IPS-20b (cell line): ENCODE results near the gene ZNF740.

Experiments
- H3K27ac ChIP-seq: one replicate; pipeline ENCODE4 v1.5.1; 2013; ENCODE audit warnings: low read length
- H3K27me3 ChIP-seq: 2 replicates; pipeline ENCODE4 v1.6.1; 2013; ENCODE audit warnings: mild to moderate bottlenecking, low read length, inconsistent platforms; ENCODE audit not compliant: insufficient read depth
- H3K36me3 ChIP-seq: 2 replicates; pipeline ENCODE4 v1.6.1; 2013; ENCODE audit warnings: low read depth, mild to moderate bottlenecking, inconsistent platforms, low read length, moderate library complexity; ENCODE audit not compliant: insufficient read depth
- H3K4me1 ChIP-seq: 2 replicates; pipeline ENCODE4 v1.6.1; 2013; ENCODE audit warnings: mild to moderate bottlenecking, control low read depth, inconsistent platforms, low read length, moderate library complexity; ENCODE audit not compliant: insufficient read depth
- H3K4me3 ChIP-seq: 2 replicates; pipeline ENCODE4 v1.5.1; 2013; ENCODE audit warnings: mild to moderate bottlenecking, low read length, inconsistent platforms
- H3K9ac ChIP-seq: 2 replicates; pipeline ENCODE4 v1.6.1; 2013; ENCODE audit warnings: low read depth, mild to moderate bottlenecking, inconsistent platforms, low read length, moderate library complexity
- H3K9me3 ChIP-seq: 2 replicates; pipeline ENCODE4 v1.6.1; 2013; ENCODE audit warnings: mild to moderate bottlenecking, low read depth, low read length, inconsistent platforms; ENCODE audit not compliant: insufficient read depth

ZNF740 gene

DNA sequence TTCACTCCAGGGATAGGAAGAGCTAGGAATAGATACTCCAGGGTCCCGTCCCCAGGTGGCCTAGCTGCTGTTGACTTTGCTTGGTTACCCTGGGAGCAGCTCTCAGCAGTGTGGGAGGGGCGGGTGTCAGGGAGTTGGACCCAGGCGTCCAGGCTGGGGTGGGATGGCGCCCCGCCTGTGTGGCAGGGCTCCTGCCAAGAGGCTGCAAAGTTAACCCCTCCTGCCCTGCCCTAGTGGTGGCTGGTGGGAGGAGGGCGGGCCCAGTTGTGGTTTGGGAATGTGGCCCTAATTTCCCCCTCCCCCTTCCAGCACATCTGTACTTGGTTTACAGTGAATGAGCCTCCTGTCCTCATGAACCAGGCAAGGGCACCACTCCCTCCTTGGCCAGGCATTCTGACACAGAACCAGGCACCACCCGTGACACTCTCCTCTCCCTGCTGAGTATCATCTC, 53.2 kb downstream of the ZNF740 start:
- H3K9me3 ChIP-seq = no peaks in the 10 kb centered on the region
- no peaks in the 10 kb centered on the region for H3K36me3 ChIP-seq
- peak overlapping the region; percentile 21 for H3K27ac ChIP-seq
- H3K4me1 ChIP-seq = peaks cover 56% of the 10 kb centered on the region
- peak overlapping the region; percentile 61; the same call in 1 of the 2 replicates for H3K9ac ChIP-seq
- H3K4me3 ChIP-seq = peak overlapping the region; percentile 68
- peaks cover 16% of the 10 kb centered on the region for H3K27me3 ChIP-seq

DNA sequence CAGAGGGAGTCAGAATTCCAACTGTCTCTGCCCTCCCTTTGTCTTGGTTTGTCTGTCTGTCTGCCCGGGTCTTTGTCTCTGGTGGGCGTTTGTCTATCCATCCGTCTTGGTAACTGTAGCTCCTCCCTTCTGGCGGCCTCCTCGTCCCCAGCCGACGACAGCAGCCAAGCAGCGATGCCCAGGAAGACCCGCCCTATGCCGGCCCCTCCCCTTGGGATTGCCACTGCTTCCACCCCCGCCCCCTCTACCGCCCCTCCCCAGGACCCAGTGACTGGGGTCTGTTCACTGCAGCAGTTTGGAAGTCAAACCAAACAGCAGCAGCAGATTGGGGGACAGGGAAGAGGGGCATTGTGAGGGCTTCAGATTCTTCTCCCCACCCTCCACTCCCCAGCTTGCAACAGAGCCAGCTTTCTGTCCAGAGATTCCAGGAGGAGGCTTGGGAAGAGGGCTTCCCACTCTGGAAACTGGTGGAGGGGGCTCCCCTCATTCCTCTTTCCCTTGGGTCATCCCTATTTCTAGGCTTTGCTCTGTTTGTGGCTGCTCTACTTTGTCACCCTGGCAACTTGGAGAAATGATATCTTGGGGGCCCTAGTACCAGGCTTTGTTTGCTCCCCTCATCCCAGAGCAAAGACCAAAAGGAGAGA, 53.9 kb downstream of the ZNF740 start:
- Histone ChIP-seq H3K27me3 (peaks cover 16% of the 10 kb centered on the region), H3K27ac (peak overlapping the region; percentile 21), H3K4me3 (peak overlapping the region; percentile 48; the same call in 1 of the 2 replicates), H3K36me3 (no peaks in the 10 kb centered on the region), H3K9ac (peak overlapping the region; percentile 61; the same call in 1 of the 2 replicates), H3K4me1 (peaks cover 51% of the 10 kb centered on the region), H3K9me3 (no peaks in the 10 kb centered on the region)

DNA sequence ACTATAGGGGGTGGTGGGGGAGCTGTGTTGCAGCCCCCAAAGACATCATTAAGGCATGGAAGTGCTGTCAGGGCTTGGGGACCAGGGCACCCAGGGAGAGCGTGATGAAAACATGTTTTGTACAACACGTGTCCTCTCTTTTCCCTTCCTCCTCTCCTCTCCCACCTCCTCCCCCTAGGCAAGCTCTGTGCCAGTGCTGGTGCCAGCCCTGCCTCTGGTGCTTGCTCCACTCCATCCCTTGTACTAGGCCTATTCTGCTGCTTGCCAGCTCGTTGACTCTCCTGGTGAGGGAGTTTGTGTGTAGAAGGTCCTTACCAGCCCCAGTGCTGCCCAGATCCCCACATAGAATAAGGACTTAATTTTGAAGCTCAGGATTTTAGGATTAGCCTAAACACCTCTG, 54.6 kb downstream of the ZNF740 start:
- no peaks in the 10 kb centered on the region for H3K36me3 ChIP-seq
- H3K4me3 ChIP-seq = no peak overlapping the region
- peaks cover 16% of the 10 kb centered on the region for H3K27me3 ChIP-seq
- H3K4me1 ChIP-seq = peaks cover 44% of the 10 kb centered on the region
- H3K27ac ChIP-seq = peak overlapping the region; percentile 3
- H3K9me3 ChIP-seq = no peaks in the 10 kb centered on the region
- peak overlapping the region; percentile 12; the same call in 1 of the 2 replicates for H3K9ac ChIP-seq

DNA sequence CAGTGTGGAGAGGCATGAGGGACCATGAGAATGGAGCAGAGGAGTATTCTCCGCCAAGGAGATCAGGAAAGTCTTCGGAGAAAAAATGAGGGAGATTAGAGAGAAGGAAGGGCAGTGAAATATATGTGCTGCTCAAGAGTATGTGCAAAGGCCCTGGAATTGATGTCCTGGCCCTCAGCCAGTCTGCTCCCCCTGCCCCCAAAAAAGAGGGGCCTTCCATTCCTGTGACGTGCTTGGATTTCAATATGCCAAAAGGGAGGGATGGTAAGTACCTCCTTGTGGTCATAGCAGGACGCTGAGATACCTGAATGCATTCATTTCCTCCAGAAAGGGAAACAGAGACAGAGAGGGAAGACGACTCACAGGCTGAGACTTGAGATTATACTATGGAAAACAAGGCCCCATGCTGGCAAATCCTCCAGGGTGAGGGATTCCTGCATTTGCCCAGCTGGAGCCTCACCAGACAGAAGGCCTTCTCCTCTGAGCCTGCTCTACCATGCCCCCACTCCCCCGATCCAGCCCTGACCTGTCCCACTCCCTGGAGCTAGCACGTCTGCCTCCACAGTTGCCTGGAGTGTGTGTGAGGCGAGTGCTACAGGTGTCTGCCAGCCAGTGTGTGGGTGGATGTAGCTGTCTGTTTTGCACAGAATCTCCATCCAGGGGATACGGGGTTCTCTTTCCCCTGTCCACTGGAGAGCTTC, 55.4 kb downstream of the ZNF740 start:
- Histone ChIP-seq H3K27ac (peak overlapping the region; percentile 3), H3K9me3 (no peaks in the 10 kb centered on the region), H3K27me3 (peaks cover 15% of the 10 kb centered on the region), H3K9ac (no peak overlapping the region; the same call in 1 of the 2 replicates), H3K36me3 (no peaks in the 10 kb centered on the region), H3K4me1 (peaks cover 46% of the 10 kb centered on the region), H3K4me3 (0 out of 2 replicates have a peak overlapping the region, but pooled peaks have one; percentile 15)

DNA sequence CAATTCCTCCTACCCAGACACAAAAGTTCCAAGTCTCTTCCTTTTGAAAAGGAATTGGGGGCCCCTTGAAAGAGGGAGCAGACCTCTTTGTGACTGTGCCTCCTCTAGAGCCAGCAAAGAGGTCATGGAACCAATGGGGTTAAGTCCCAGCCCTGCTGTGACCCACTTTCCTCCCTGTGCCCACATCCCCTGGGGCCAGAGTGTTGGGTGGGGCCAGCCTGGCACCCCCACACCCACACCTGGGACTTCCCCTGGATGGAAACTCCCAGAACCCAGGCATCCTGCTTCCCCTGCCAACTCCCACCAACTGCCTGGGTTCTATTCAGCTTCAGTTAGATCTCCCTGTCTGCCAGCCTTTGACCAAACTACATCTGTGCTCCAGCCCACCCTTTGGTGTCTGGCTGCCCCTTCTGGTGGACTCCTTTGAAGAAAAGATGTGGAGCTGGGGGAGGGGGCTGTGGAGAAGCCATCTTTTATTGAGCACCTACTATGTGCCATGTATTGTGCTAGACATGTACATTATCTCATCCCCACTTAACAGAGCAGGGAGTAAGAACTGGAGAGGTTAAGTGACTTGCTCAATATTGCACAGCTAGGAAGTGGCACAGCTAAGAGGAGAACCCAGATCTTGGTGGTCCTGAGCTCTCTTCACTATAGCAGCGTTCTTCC, 56.1 kb downstream of the ZNF740 start:
- peak overlapping the region; percentile 3 for H3K27ac ChIP-seq
- H3K27me3 ChIP-seq = peaks cover 8% of the 10 kb centered on the region
- no peaks in the 10 kb centered on the region for H3K36me3 ChIP-seq
- no peaks in the 10 kb centered on the region for H3K9me3 ChIP-seq
- no peak overlapping the region; the same call in 1 of the 2 replicates for H3K9ac ChIP-seq
- 0 out of 2 replicates have a peak overlapping the region, but pooled peaks have one; percentile 15 for H3K4me3 ChIP-seq
- H3K4me1 ChIP-seq = peaks cover 50% of the 10 kb centered on the region

DNA sequence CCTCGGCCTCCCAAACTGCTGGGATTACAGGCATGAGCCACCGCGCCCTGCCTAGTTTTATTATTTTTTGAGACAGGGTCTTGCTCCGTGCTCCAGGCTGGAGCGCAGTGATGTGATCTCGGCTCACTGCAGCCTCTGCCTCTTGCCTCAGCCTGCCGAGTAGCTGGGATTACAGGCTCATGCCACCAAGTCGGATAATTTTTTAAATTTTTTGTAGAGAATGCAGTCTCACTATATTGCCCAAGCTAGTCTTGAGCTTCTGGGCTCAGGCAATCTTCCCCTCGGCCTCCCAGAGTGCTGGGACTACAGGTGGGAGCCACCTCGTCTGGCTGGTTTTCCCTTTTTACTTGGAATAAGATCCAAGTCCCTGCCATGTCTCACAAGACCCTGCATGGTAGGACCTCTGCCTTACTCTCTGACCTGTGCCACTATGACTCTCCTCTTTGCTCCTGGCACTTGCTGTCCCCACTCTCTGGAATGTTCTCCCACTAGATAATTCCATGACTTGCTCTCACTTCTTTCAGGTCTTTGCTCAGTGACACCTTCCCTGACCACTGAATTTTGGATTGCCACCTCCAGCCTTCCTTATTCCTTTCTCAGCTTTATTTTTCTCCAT, 59.2 kb downstream of the ZNF740 start:
- Histone ChIP-seq H3K4me3 (no peak overlapping the region), H3K27me3 (no peaks in the 10 kb centered on the region), H3K9ac (no peak overlapping the region), H3K36me3 (no peaks in the 10 kb centered on the region), H3K27ac (no peak overlapping the region), H3K9me3 (no peaks in the 10 kb centered on the region), H3K4me1 (peaks cover 41% of the 10 kb centered on the region)

DNA sequence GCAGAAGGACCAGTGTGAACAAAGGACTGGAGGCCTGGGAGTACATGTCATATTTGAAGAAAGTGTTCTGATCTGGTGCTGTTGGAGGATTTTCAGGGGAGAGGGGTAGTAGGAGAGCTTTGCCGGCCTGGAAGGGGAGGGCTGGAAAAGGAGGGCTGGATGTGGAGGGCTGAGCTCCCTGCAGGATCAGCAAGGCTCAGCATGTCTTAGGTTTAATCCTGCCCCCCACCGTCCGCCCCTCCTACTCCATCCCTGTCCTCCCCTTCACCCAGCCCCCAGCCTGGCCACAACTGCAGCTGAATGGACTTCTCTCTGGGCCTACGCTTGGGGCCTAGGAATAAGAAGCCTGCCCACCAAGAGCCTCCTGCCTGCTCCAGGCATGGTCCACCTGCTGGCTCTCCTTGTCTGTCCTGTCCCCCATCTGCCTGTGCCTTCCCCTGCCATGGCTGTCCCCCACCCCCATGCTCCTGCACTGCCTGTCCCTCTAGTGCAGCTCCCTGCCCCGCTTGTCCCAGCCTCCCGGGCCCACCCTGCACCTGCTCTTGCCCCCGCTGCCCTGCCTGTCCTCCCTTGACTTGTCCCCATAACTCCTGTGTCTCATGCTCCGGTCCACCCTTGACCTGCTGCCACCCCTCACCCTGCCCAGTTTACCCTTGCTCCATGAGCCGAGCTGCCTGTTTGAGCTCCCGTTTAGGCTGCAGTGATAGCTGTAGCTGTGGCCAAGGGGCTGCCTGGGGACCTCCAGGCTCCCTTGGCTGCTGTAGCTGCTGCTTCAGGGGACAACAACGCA, 61.3 kb downstream of the ZNF740 start:
- Histone ChIP-seq H3K27ac (no peak overlapping the region), H3K36me3 (no peaks in the 10 kb centered on the region), H3K9ac (peak overlapping the region; percentile 53; the same call in 1 of the 2 replicates), H3K9me3 (no peaks in the 10 kb centered on the region), H3K27me3 (no peaks in the 10 kb centered on the region), H3K4me3 (no peak overlapping the region; the same call in 1 of the 2 replicates), H3K4me1 (peaks cover 23% of the 10 kb centered on the region)

DNA sequence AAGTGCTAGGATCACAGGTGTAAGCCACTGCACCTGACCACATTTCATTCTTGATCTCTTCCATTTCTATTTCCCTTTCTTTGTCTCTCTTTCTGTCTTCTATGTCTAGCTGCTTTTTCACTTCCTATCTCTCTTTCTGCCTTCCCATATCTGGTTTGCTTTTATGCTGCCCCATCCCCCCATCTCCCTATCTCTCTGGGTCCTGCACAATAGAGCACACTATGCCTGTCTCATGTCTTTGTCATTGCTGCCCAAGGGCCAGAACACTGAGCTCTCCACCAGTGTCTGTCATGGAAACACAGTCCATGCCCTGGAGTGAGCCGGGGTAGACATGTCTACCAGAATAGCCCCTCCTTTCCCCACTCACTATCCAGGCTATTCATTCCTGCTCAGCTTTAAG, 63.8 kb downstream of the ZNF740 start:
- Histone ChIP-seq H3K27ac (no peak overlapping the region), H3K36me3 (no peaks in the 10 kb centered on the region), H3K9me3 (no peaks in the 10 kb centered on the region), H3K4me3 (no peak overlapping the region), H3K27me3 (no peaks in the 10 kb centered on the region), H3K4me1 (peaks cover 23% of the 10 kb centered on the region), H3K9ac (no peak overlapping the region)
